Spleen (tissue), 11 donors: ENCODE measurements around the gene SASH1. TPM values are rescaled to one million over a fixed set of nuclear protein-coding genes. Genes with fewer than 3 reads are reported as not detected.

Experiments used
- DNase-seq: peaks from one replicate; pipeline ENCODE4 v3.0.0-alpha.2; 2020
- H3K27ac ChIP-seq, 8 donors: fragments of 200-600 bp; sonication (generic) in 7 of 8; 1 replicate in 4 of 8; 2 replicates in 4 of 8; pipeline versions ENCODE4 v1.5.0 to v1.8.0; 2016 to 2021; ENCODE audit warnings: inconsistent platforms in 4 of 8, mild to moderate bottlenecking in 4 of 8, moderate library complexity in 1 of 8
- H3K27me3 ChIP-seq, 7 donors: fragments of 200-600 bp; sonication (generic) in 6 of 7; replicated peaks in 1 of 7; 1 replicate in 4 of 7; 2 replicates in 3 of 7; pipeline versions ENCODE4 v1.5.0 to v1.8.0; 2016 to 2021; ENCODE audit warnings: inconsistent platforms in 3 of 7, mild to moderate bottlenecking in 1 of 7
- H3K36me3 ChIP-seq, 6 donors: fragments of 200-600 bp; sonication (generic) in 5 of 6; 1 replicate in 4 of 6; 2 replicates in 2 of 6; pipeline versions ENCODE4 v1.5.0 to v1.8.0; 2016 to 2021; ENCODE audit warnings: inconsistent platforms in 2 of 6
- H3K4me1 ChIP-seq, 6 donors: fragments of 200-600 bp; sonication (generic) in 5 of 6; 1 replicate in 3 of 6; 2 replicates in 3 of 6; pipeline versions ENCODE4 v1.5.0 to v1.8.0; 2016 to 2021; ENCODE audit warnings: inconsistent platforms in 3 of 6
- H3K4me3 ChIP-seq, 8 donors: fragments of 200-600 bp; sonication (generic) in 7 of 8; 1 replicate in 4 of 8; 2 replicates in 4 of 8; pipeline versions ENCODE4 v1.5.0 to v1.8.0; 2016 to 2021; ENCODE audit warnings: inconsistent platforms in 4 of 8, mild to moderate bottlenecking in 4 of 8, moderate library complexity in 2 of 8
- H3K9me3 ChIP-seq, 8 donors: fragments of 200-600 bp; sonication (generic) in 7 of 8; 1 replicate in 4 of 8; 2 replicates in 4 of 8; pipeline versions ENCODE4 v1.5.0 to v1.8.0; 2016 to 2021; ENCODE audit warnings: inconsistent platforms in 4 of 8
- POLR2A ChIP-seq, 3 donors: fragments of 450-650 bp; IDR thresholded peaks; one replicate each; pipeline ENCODE4 v1.5.1; 2017; ENCODE audit warnings: antibody characterized with exemption in 3 of 3, mild to moderate bottlenecking in 1 of 3
- POLR2AphosphoS5 ChIP-seq, 3 donors: sonication (generic); formaldehyde crosslinking; IDR thresholded peaks; one replicate each; pipeline ENCODE4 v1.5.1; 2017; ENCODE audit warnings: antibody characterized with exemption in 3 of 3
- WGBS, 5 donors: extraction: QIAGEN DNeasy Blood & Tissue Kit in 3 of 5; methylation state at CpG; one replicate each; pipeline versions ENCODE4 v1.1.5 to v1.1.7; 2013 to 2018; 5-methylcytosine and 5-hydroxymethylcytosine counted together
- intact Hi-C: fragments of 100-400 bp; cut with DNase I; formaldehyde crosslinking; loops from one replicate; pipeline ENCODE4 v1.15.0; 2023; ENCODE audit warnings: low total_unique reads
- polyA plus RNA-seq, 3 donors: library from polyadenylated mRNA; stranded (reverse); fragments of 200-250 nt; gene quantifications; one replicate each; pipeline ENCODE4 v1.2.1, GENCODE V29; 2013
- total RNA-seq, 7 donors: library from RNA; depleted of rRNA in 3 of 7; stranded (reverse); fragments of >200 nt in 3 of 7; fragmentation: NEBNext Ultra II Directional in 4 of 7; extraction: Animal tissue kit (Norgen Biotek cat#: 25700) in 4 of 7; gene quantifications; one replicate each; pipeline versions ENCODE4 v1.1.0 to v1.2.1, GENCODE V29; 2016 to 2021
- TF ChIP-seq, protein P1 (sequence below), 11 experiments: fragments of 200-600 bp in 7 of 11; fragments of 450-650 bp in 4 of 11; sonication (generic) in 4 of 11; IDR thresholded peaks in 8 of 11; conservative IDR thresholded peaks in 3 of 11; 1 replicate in 7 of 11; 2 replicates in 4 of 11; pipeline versions ENCODE4 v1.4.0 to v1.8.0; 2016 to 2021; ENCODE audit warnings: antibody characterized with exemption in 11 of 11, inconsistent platforms in 4 of 11, mild to moderate bottlenecking in 1 of 11
- donor health status: healthy with polysubstance abuse.
- donor health status: DM: no; HTN: no; CAD: no; lungs with moderate emphysema.
- donor health status: DM: no; HTN: no; CAD: no.
- donor health status: Bipolar disorder and iron deficiency.
- donor health status: healthy.
- donor health status: DM: no; HTN: no; CAD: no.
- donor health status: DM: yes; HTN: yes; CAD: no.

Gene SASH1
- total and polyA plus RNA-seq, 10 donors, result 3.9 to 103 (median 57.9) TPM

DNA sequence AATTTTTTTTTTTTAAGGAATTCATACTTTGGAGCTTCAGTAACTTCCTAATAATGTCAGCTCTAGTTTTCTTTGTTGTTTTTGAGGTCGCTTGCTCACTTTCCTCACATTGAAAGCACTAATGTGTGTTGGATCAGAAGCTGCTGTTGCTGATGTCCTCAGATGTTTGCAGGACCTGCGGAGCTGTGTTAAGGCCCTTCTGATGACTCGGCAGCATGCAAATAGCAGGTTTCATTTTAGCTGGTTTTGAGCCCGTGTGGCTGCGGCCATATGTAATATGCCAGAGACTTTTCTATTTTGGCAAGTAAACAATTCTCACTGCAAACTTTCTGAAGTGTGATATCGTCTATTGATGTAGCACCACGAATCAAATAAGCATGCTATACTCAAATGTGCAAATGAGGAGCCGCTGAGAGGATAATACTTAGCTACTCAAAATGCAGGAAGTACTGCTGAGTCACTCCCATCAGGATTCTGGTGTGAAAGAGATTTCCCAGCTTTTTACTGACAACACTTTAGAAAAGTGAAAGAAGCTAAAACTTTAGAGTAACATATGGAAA lies 187.8 kb downstream of the SASH1 start:
- TF ChIP-seq POLR2AphosphoS5 (IDR thresholded peaks at IDR 0.05) (no peak), POLR2A (IDR thresholded peaks at IDR 0.05) (no peak)
- TF ChIP-seq, protein P1, sequence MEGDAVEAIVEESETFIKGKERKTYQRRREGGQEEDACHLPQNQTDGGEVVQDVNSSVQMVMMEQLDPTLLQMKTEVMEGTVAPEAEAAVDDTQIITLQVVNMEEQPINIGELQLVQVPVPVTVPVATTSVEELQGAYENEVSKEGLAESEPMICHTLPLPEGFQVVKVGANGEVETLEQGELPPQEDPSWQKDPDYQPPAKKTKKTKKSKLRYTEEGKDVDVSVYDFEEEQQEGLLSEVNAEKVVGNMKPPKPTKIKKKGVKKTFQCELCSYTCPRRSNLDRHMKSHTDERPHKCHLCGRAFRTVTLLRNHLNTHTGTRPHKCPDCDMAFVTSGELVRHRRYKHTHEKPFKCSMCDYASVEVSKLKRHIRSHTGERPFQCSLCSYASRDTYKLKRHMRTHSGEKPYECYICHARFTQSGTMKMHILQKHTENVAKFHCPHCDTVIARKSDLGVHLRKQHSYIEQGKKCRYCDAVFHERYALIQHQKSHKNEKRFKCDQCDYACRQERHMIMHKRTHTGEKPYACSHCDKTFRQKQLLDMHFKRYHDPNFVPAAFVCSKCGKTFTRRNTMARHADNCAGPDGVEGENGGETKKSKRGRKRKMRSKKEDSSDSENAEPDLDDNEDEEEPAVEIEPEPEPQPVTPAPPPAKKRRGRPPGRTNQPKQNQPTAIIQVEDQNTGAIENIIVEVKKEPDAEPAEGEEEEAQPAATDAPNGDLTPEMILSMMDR (IDR thresholded peaks at IDR 0.05 in 8 of 11, conservative IDR thresholded peaks at IDR 0.05 in 3 of 11), result no peak
- Histone ChIP-seq H3K9me3 (no peaks in the 10 kb centered on the region), H3K27me3 (no peaks in the 10 kb centered on the region), H3K4me3 (peak overlapping the region in 2 of 8 donors; percentile 14 to 50), H3K4me1 (peaks cover 0 to 16% (median 12%) of the 10 kb centered on the region in 6 donors), H3K27ac (peak overlapping the region in 4 of 8 donors; percentile 24 to 61 (median 44)), H3K36me3 (peaks cover 0 to 68% (median 16%) of the 10 kb centered on the region in 6 donors)
- intact Hi-C loops, result no loop called here
- WGBS, 5 donors, result 12 to 22% (median 18%) methylated on average over 8 of the region's 8 CpGs
- no peak for DNase-seq

DNA sequence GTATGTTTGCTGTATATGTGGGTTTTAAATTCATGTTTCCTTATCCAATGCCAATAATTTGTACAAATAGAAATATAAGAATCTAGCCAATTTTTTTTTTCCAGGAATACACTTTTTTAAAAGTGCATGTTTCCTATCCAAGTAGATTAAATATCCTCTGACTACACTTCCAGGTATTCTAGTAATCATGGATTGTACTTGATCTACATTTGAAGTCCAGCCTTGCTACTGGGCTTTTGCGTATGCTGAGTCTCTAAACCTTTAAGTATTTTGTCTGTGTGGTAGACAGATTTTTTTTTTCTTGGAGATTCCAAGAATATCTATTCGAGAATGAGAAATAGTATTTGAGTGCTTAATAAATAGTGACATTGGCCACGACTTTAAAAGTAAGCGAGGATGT lies 188.3 kb downstream of the SASH1 start:
- peaks cover 0 to 16% (median 12%) of the 10 kb centered on the region in 6 donors for H3K4me1 ChIP-seq
- H3K36me3 ChIP-seq, result peaks cover 0 to 70% (median 16%) of the 10 kb centered on the region in 6 donors
- no peak for DNase-seq
- intact Hi-C loops, result no loop called here
- TF ChIP-seq, protein P1 (IDR thresholded peaks at IDR 0.05 in 8 of 11, conservative IDR thresholded peaks at IDR 0.05 in 3 of 11), result no peak
- no peak for TF ChIP-seq POLR2A (IDR thresholded peaks at IDR 0.05)
- no peak for TF ChIP-seq POLR2AphosphoS5 (IDR thresholded peaks at IDR 0.05)
- peak overlapping the region in 5 of 8 donors; percentile 16 to 61 (median 34) for H3K27ac ChIP-seq
- H3K27me3 ChIP-seq, result no peaks in the 10 kb centered on the region
- peak overlapping the region in 1 of 8 donors; percentile 50 for H3K4me3 ChIP-seq
- 85 to 89% (median 87%) methylated on average over 4 of the region's 4 CpGs for WGBS, 5 donors
- H3K9me3 ChIP-seq, result no peaks in the 10 kb centered on the region

DNA sequence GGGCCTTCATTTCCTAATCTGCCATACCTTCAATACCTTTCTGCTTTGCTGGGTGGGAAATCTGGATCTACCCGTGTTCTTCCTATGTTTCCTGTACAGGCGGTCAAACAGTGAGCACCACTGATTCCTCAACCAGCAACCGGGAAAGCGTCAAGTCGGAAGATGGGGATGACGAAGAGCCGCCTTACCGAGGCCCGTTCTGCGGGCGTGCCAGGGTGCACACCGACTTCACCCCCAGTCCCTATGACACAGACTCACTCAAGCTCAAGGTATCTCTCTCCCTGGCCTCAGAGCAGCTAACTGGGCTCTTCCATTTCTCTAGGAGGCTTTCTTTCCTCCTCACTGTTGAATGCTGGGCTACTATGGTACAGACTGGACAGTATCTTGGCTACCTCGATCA lies 190.1 kb downstream of the SASH1 start:
- Histone ChIP-seq H3K4me3 (no peak overlapping the region), H3K36me3 (peaks cover 0 to 74% (median 16%) of the 10 kb centered on the region in 6 donors), H3K4me1 (peaks cover 0 to 16% (median 12%) of the 10 kb centered on the region in 6 donors), H3K27me3 (no peaks in the 10 kb centered on the region), H3K27ac (no peak overlapping the region), H3K9me3 (no peaks in the 10 kb centered on the region)
- no peak for DNase-seq
- intact Hi-C loops, result no loop called here
- 93 to 97% (median 96%) methylated on average over 13 of the region's 13 CpGs for WGBS, 5 donors
- TF ChIP-seq, protein P1 (IDR thresholded peaks at IDR 0.05 in 8 of 11, conservative IDR thresholded peaks at IDR 0.05 in 3 of 11), result no peak
- TF ChIP-seq POLR2A (IDR thresholded peaks at IDR 0.05) (no peak), POLR2AphosphoS5 (IDR thresholded peaks at IDR 0.05) (no peak)

DNA sequence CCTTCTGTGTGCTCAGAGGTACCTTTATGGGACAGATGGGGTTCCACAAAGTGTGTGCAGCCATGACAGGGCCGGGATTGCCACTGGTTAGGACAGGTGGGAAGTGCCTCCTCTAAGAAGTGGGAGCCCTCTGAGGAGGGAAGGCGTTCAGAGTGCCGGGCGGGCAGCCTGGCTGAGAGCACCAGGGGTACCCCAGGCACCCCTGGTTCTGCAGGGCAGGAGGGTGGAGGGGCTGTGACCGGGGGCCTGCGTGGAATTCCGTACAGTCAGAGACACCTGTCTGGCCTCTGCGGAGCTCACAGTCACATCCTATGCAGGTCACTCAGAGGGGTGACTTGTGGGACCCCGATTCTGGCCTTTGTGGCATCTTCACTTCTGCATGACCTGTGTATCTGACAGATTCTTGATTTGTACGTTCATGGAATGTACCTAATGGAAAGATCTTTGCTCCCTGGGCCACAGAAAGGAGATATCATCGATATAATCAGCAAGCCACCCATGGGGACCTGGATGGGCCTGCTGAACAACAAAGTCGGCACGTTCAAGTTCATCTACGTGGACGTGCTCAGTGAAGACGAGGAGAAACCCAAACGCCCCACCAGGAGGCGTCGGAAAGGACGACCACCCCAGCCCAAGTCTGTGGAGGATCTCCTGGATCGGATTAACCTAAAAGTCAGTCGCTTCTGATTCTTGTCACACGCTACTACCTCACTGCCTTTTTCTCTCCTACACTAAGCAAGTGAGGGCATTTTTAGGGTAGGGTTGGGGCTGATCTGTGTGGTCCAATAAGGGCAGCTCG lies 190.9 kb downstream of the SASH1 start:
- Histone ChIP-seq H3K27ac (no peak overlapping the region), H3K36me3 (peaks cover 0 to 75% (median 16%) of the 10 kb centered on the region in 6 donors), H3K27me3 (no peaks in the 10 kb centered on the region), H3K4me3 (no peak overlapping the region), H3K9me3 (no peaks in the 10 kb centered on the region), H3K4me1 (peaks cover 0 to 17% (median 12%) of the 10 kb centered on the region in 6 donors)
- intact Hi-C loops, result no loop called here
- DNase-seq, result no peak
- TF ChIP-seq POLR2AphosphoS5 (IDR thresholded peaks at IDR 0.05) (no peak), POLR2A (IDR thresholded peaks at IDR 0.05) (no peak)
- TF ChIP-seq, protein P1 (IDR thresholded peaks at IDR 0.05 in 8 of 11, conservative IDR thresholded peaks at IDR 0.05 in 3 of 11), result no peak
- 90 to 96% (median 92%) methylated on average over 24 of the region's 24 CpGs for WGBS, 5 donors
